ENCODE measurements around the gene GPR162.

The GPR162 gene

GRCh38 chr12:6823182-6824084, 1.8 kb downstream of the GPR162 start:
- ATAC-seq, result no peak
- TF ChIP-seq CREB5 (CRISPR knock-in tag; IDR thresholded peaks at IDR 0.05; ENCODE audit: low read depth), result no peak
- no peak for TF ChIP-seq ZFP30 (CRISPR knock-in tag; IDR thresholded peaks at IDR 0.05)
- no peak for TF ChIP-seq ARNTL (CRISPR knock-in tag; IDR thresholded peaks at IDR 0.05; ENCODE audit: borderline replicate concordance, low read depth)
- no peak for TF ChIP-seq ZNF565 (CRISPR knock-in tag; conservative IDR thresholded peaks at IDR 0.05; ENCODE audit: low read depth)
- TF ChIP-seq SNAI2 (CRISPR knock-in tag; IDR thresholded peaks at IDR 0.05), result no peak
- TF ChIP-seq ISL1 (CRISPR knock-in tag; IDR thresholded peaks at IDR 0.05), result no peak
- no peak for TF ChIP-seq TOX (CRISPR knock-in tag; IDR thresholded peaks at IDR 0.05; ENCODE audit: borderline replicate concordance)
- no peak for TF ChIP-seq ZC3H10 (CRISPR knock-in tag; IDR thresholded peaks at IDR 0.05)
- TF ChIP-seq RARB (CRISPR knock-in tag; IDR thresholded peaks at IDR 0.05), result no peak
- TF ChIP-seq ZNF70 (CRISPR knock-in tag; IDR thresholded peaks at IDR 0.05), result no peak
- TF ChIP-seq ZNF8 (CRISPR knock-in tag; IDR thresholded peaks at IDR 0.05), result no peak
- no peak for TF ChIP-seq BACH2 (CRISPR knock-in tag; IDR thresholded peaks at IDR 0.05; ENCODE audit: borderline replicate concordance)
- no peak for TF ChIP-seq TCF4 (CRISPR knock-in tag; IDR thresholded peaks at IDR 0.05; ENCODE audit: borderline replicate concordance)
- TF ChIP-seq PATZ1 (CRISPR knock-in tag; IDR thresholded peaks at IDR 0.05; ENCODE audit: borderline replicate concordance), result no peak
- TF ChIP-seq TSHZ2 (CRISPR knock-in tag; IDR thresholded peaks at IDR 0.05), result no peak
- TF ChIP-seq PPARA (CRISPR knock-in tag; IDR thresholded peaks at IDR 0.05; ENCODE audit: borderline replicate concordance), result no peak
- TF ChIP-seq ZFP3 (CRISPR knock-in tag; IDR thresholded peaks at IDR 0.05), result no peak

GRCh38 chr12:6824085-6824775, 2.6 kb downstream of the GPR162 start:
- ATAC-seq, result no peak
- TF ChIP-seq ISL1 (CRISPR knock-in tag; IDR thresholded peaks at IDR 0.05) (no peak), ZFP3 (CRISPR knock-in tag; IDR thresholded peaks at IDR 0.05) (no peak), SNAI2 (CRISPR knock-in tag; IDR thresholded peaks at IDR 0.05) (no peak), CSRNP3 (CRISPR knock-in tag; IDR thresholded peaks at IDR 0.05) (no peak), PATZ1 (CRISPR knock-in tag; IDR thresholded peaks at IDR 0.05; ENCODE audit: borderline replicate concordance) (no peak), ESRRG (CRISPR knock-in tag; IDR thresholded peaks at IDR 0.05) (no peak), ZNF70 (CRISPR knock-in tag; IDR thresholded peaks at IDR 0.05) (no peak), ZNF8 (CRISPR knock-in tag; IDR thresholded peaks at IDR 0.05) (no peak), PPARA (CRISPR knock-in tag; IDR thresholded peaks at IDR 0.05; ENCODE audit: borderline replicate concordance) (no peak), GLIS3 (CRISPR knock-in tag; IDR thresholded peaks at IDR 0.05) (no peak), TCF4 (CRISPR knock-in tag; IDR thresholded peaks at IDR 0.05; ENCODE audit: borderline replicate concordance) (no peak), TSHZ2 (CRISPR knock-in tag; IDR thresholded peaks at IDR 0.05) (no peak), ZC3H10 (CRISPR knock-in tag; IDR thresholded peaks at IDR 0.05) (no peak), BACH2 (CRISPR knock-in tag; IDR thresholded peaks at IDR 0.05; ENCODE audit: borderline replicate concordance) (no peak), CSDC2 (CRISPR knock-in tag; IDR thresholded peaks at IDR 0.05) (no peak)
